Left ventricle myocardium inferior (tissue), 1 donor: Measurements from ENCODE around the gene GALM. TPM values are rescaled to one million over a fixed set of nuclear protein-coding genes. Genes with fewer than 3 reads are reported as not detected.

ENCODE experiments used
- DNase-seq: peaks from one replicate; pipeline ENCODE4 v3.0.0-alpha.2; 2020
- H3K27ac ChIP-seq: fragments of 200-600 bp; replicated peaks from 2 replicates; pipeline ENCODE4 v1.8.0; 2021
- H3K27me3 ChIP-seq: fragments of 200-600 bp; 2 replicates; pipeline ENCODE4 v1.8.0; 2021; ENCODE audit warnings: low read depth
- H3K36me3 ChIP-seq: fragments of 200-600 bp; 2 replicates; pipeline ENCODE4 v1.8.0; 2021
- H3K4me1 ChIP-seq: fragments of 200-600 bp; 2 replicates; pipeline ENCODE4 v1.8.0; 2021
- H3K4me3 ChIP-seq: fragments of 200-600 bp; 2 replicates; pipeline ENCODE4 v1.8.0; 2021; ENCODE audit warnings: mild to moderate bottlenecking, moderate library complexity
- H3K9me3 ChIP-seq: fragments of 200-600 bp; replicated peaks from 2 replicates; pipeline ENCODE4 v1.8.0; 2021
- intact Hi-C: fragments of 100-400 bp; cut with micrococcal nuclease; formaldehyde crosslinking; loops from one replicate; pipeline ENCODE4 v1.11.0; 2022
- total RNA-seq: library from RNA; stranded (reverse); fragmentation: NEBNext Ultra II Directional; extraction: Animal tissue kit (Norgen Biotek cat#: 25700); gene quantifications from one replicate; pipeline ENCODE4 v1.2.1, GENCODE V29; 2021
- TF ChIP-seq, protein P1 (sequence below): fragments of 200-600 bp; IDR thresholded peaks from 2 replicates; pipeline ENCODE4 v1.8.0; 2021; ENCODE audit warnings: antibody characterized with exemption, mild to moderate bottlenecking, borderline replicate concordance
- donor health status: DM: no; HTN: yes; CAD: no; lungs with severe emphysema.

The GALM gene
- total RNA-seq, 1 donor from 2014 or later = 14.4 TPM

DNA sequence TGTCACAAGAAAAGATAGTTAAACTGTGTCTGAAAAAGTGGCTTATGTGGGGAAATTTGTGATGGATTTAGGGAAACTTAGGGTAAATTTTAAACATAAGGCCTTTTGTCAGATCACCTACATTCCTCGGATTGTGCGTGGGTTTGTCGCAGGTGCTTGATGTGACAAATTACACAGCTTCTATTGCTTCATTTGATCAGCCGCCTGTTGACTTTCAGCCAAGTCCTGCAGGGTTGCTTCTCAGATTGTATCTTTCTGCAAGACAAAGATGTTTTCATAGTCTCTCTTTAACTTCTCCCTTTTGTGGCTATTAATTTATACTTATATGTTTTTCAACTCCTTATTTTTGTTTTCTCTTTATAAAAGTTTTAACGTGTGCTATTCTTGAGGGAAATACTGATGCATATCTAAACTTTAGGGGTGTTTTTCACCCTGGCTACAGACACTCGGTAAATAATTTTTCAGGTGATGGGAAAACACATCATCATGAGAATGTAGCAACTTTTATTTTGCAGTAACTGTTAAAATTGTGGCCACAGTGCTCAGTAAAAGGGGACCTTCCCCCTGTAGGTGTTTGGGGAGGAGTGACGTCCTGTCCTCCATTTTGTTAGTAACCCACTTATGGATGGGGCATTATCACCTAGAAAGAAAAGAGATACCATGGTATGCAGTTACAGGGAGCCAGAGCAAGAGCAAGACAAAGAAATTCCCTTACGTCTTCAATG is 31.4 kb downstream of the GALM start:
- H3K27ac ChIP-seq = no peak overlapping the region
- TF ChIP-seq, protein P1, sequence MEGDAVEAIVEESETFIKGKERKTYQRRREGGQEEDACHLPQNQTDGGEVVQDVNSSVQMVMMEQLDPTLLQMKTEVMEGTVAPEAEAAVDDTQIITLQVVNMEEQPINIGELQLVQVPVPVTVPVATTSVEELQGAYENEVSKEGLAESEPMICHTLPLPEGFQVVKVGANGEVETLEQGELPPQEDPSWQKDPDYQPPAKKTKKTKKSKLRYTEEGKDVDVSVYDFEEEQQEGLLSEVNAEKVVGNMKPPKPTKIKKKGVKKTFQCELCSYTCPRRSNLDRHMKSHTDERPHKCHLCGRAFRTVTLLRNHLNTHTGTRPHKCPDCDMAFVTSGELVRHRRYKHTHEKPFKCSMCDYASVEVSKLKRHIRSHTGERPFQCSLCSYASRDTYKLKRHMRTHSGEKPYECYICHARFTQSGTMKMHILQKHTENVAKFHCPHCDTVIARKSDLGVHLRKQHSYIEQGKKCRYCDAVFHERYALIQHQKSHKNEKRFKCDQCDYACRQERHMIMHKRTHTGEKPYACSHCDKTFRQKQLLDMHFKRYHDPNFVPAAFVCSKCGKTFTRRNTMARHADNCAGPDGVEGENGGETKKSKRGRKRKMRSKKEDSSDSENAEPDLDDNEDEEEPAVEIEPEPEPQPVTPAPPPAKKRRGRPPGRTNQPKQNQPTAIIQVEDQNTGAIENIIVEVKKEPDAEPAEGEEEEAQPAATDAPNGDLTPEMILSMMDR = no peak

DNA sequence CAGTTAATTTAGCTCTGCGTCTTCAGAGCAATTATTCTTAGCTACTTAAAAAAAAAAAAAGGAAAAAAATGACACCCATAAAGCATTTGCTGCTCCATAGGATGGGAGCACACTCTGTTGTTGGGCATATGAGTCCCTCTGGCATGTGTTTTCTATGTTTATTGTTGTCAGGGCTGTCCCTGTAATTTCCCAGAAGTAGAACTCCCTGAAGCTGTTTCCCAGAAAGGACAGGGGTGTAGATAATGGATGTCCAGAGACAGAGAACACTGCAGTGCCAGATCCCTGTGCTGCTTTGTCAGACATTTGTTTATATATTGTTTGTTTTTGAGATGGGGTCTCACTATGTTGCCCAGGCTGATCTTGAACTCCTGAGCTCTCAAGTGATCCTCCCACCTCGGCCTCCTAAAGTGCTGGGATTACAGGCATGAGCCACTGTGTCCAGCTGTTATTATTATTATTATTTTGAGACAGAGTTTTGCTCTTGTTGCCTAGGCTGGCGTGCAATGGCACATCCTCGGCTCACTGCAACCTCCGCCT is 32.6 kb downstream of the GALM start:
- no peaks in the 10 kb centered on the region for H3K4me1 ChIP-seq
- H3K36me3 ChIP-seq = no peaks in the 10 kb centered on the region
- H3K4me3 ChIP-seq = no peak overlapping the region
- H3K27ac ChIP-seq = no peak overlapping the region
- no peaks in the 10 kb centered on the region for H3K9me3 ChIP-seq
- intact Hi-C loops = no loop called here
- TF ChIP-seq, protein P1 = no peak
- DNase-seq = no peak
- no peaks in the 10 kb centered on the region for H3K27me3 ChIP-seq

More for the DNA sequence above, 31.4 kb downstream of the GALM start:
- Histone ChIP-seq H3K4me1 (no peaks in the 10 kb centered on the region), H3K9me3 (no peaks in the 10 kb centered on the region), H3K36me3 (no peaks in the 10 kb centered on the region), H3K4me3 (no peak overlapping the region), H3K27me3 (no peaks in the 10 kb centered on the region)
- DNase-seq = no peak
- intact Hi-C loops = no loop called here

DNA sequence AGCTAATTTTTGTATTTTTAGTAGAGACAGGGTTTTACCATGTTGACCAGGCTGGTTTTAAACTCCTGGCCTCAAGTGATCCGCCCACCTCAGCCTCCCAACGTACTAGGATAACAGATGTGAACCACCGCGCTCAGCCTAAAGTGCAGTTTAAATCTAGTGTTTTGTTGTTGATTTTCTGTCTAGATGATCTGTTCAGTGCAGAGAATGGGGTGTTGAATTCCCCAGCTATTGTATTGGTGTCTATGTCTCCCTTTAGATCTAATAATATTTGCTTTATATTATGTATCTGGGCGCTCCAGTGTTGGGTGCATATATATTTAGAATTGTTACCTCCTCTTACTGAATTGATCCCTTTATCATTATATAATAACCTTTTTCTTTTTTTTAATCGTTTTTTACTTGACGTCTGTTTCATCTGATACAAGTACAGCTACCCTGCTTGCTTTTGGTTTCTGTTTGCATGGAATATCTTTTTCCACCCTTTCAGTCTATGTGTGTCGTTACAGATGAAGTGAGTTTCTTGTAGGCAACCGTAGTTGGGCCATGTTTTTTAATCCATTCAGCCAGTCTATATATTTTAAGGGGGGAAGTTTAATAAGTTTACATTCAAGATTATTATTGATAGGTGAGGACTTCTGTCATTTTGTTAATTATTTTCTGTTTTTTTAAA is 34.3 kb downstream of the GALM start:
- Histone ChIP-seq H3K4me3 (no peak overlapping the region), H3K9me3 (no peaks in the 10 kb centered on the region), H3K27ac (no peak overlapping the region), H3K27me3 (no peaks in the 10 kb centered on the region), H3K4me1 (no peaks in the 10 kb centered on the region), H3K36me3 (no peaks in the 10 kb centered on the region)
- intact Hi-C loops = no loop called here
- TF ChIP-seq, protein P1 = no peak
- no peak for DNase-seq

DNA sequence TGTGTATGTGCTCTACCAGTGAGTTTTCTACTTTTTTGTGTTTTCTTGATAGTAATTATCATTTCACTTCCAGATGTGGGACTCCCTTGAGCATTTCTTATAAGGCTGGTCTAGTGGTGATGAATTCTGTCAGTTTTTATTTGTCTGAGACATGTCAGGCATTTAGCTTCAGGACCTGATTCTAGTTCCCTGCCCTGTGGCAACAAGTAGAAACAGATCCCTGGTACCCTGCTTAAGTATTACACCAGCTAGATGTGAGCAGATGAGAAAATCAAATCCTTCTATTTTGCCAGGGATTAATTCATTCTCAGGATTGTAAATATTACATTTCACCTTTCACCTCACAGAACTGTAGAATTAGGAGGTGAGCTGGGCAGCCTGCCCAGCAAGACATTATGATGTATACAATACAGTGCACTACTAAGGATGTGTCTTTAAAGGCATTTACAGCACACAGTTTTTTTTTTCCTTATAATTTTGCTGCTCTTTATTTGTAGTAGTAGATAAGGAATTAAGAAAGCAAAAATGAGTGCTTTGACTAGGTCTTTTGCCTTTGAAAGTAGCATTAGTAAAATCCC is 35.1 kb downstream of the GALM start:
- Histone ChIP-seq H3K36me3 (no peaks in the 10 kb centered on the region), H3K4me1 (no peaks in the 10 kb centered on the region), H3K9me3 (no peaks in the 10 kb centered on the region), H3K27ac (no peak overlapping the region), H3K27me3 (no peaks in the 10 kb centered on the region), H3K4me3 (no peak overlapping the region)
- DNase-seq = no peak
- TF ChIP-seq, protein P1 = no peak
- intact Hi-C loops = no loop called here

DNA sequence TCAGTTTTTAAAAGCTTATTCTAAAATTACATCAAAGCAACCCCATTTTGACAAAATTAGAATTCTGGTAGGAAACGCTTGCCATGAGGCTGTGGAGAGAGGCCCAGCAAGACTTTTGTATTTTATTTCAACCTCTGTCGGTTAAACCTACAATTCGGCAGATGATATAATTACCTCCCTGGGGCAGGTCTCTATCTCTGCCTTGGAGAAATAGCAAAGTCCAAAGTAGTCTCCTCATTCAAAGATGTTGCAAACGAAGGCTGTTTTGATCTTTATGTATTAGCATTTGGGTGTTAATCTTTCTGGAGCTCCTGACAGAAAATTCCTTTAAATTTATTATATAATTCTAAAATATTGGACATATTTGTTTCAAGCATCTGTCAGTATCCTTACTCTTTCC is 35.6 kb downstream of the GALM start:
- intact Hi-C loops = no loop called here
- DNase-seq = no peak
- H3K27ac ChIP-seq = no peak overlapping the region
- H3K27me3 ChIP-seq = no peaks in the 10 kb centered on the region
- no peaks in the 10 kb centered on the region for H3K4me1 ChIP-seq
- H3K9me3 ChIP-seq = no peaks in the 10 kb centered on the region
- TF ChIP-seq, protein P1 = no peak
- no peaks in the 10 kb centered on the region for H3K36me3 ChIP-seq
- H3K4me3 ChIP-seq = no peak overlapping the region
